HG03469 (cell line): Measurements from ENCODE around the gene DIP2A.
"Not testable (repeated sequence)": the region's sequence is repeated elsewhere in the genome, so short reads cannot be mapped to it uniquely, and the experiment has no call there.

Experiments
- ATAC-seq: cut with Tn5 transposase; IDR thresholded peaks from one replicate; pipeline ENCODE4 v1.9.1; 2021; ENCODE audit warnings: mild to moderate bottlenecking, moderate library complexity, moderate number of reproducible peaks; ENCODE audit not compliant: unreplicated experiment

DIP2A gene

DNA sequence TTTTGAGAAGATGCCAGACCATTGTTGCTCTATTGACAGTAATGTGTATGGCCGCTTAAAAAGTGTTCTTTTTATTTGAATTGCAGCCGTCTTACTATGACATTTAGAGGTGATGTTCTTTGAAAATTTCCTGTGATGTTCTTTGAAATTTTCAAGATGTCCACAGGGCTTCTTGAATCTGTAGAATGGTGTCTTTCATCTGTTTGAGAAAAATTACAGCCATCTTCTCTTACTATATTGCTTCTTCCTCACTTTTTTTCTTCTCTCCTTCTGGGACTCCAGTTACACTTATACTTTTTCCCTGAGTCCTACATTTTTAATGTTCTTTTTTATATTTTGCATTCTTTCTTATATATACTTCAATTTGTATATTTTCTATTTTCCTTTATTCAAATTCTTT is 57.4 kb downstream of the DIP2A start:
- ATAC-seq: no peak

DNA sequence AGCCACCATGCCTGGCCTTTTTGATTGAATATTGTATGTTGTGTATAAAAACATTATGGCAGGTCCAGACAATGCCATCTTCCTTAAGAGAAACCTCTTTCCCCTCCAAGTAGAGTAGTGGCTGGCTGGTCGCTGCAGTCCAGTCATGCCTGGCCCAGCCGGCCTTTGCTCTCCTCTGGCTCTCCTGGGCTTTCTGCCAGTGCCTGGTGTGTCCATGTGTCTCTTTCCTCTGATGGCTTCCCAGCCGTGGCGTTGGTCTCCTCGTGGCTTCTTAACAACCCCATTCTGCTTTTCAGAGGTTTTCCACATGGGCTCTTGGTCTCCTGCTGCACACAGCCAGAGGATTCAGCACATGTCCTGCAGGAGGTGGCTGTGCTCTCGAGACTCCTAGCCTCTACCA is 58.7 kb downstream of the DIP2A start:
- no peak for ATAC-seq

DNA sequence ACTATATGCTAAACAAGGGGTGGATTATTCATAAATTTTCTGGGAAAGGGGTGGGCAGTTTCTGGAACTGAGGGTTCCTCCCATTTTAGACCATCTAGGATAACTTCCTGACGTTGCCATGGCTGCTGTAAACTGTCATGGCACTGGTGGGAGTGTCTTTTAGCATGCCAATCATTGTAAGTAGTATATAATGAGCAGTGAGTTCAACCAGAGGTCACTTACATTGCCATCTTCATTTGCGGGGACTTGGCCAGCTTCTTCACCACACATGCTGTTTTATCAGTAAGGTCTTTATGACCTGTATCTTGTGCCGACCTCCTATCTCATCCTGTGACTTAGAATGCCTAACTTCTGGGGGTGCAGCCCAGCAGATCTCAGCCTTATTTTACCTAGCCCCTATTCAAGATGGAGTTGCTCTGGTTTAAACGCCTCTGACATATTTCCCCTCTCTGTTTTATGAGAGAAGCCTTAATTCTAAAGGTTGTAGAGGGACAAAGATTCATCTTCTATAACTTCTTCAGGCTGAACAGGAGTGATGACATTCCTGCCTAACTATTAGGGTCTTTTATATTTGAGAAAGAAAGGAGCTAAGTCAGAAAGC is 60.4 kb downstream of the DIP2A start:
- no peak for ATAC-seq

GRCh38 chr21:46527393-46527792 is 68.7 kb downstream of the DIP2A start:
- ATAC-seq: not testable (repeated sequence)

- no peak for ATAC-seq
These were observed 69.1 kb downstream of the DIP2A start for GRCh38 chr21:46527801-46528200.

DNA sequence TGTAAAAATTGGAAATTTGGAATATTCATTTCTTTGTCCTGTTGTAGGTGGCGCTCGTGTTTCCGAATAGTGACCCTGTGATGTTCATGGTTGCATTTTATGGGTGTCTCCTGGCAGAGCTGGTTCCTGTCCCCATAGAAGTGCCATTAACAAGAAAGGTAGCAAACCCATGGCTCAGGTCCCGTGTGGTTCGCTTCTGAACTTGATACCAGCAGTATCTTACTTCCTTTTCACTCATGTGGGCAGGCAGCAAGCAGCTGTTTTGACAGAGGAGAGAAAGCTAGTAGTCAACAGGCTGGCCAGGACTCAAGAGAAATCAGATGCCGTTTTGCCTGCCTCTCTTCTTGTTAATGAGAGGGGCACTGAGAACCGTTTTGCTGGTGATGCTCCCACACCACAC is 73.4 kb downstream of the DIP2A start:
- ATAC-seq: no peak

- ATAC-seq: no peak
These were observed 78.3 kb downstream of the DIP2A start for GRCh38 chr21:46537026-46537425.

DNA sequence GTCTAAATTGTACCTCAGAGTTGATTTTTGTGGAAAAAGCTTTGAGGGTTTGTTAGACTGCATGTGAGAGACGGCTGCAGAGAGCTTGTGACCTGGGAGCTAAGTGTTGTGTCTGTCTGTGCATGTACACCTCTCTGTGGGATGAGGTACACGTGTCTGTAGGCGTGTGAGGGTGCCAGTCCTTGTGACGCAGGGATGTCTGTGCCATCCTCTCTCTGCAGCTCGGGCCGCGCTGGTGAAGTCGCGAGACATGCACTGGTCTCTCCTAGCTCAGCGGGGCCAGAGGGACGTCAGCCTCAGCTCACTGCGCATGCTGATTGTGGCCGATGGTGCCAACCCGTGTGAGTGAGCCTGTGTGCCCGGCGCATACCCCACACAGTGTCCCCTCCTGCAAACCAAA is 79.6 kb downstream of the DIP2A start:
- no peak for ATAC-seq

GRCh38 chr21:46538851-46539666 is 80.4 kb downstream of the DIP2A start:
- no peak for ATAC-seq

- no peak for ATAC-seq
These were observed 81.5 kb downstream of the DIP2A start for GRCh38 chr21:46540087-46540710.

DNA sequence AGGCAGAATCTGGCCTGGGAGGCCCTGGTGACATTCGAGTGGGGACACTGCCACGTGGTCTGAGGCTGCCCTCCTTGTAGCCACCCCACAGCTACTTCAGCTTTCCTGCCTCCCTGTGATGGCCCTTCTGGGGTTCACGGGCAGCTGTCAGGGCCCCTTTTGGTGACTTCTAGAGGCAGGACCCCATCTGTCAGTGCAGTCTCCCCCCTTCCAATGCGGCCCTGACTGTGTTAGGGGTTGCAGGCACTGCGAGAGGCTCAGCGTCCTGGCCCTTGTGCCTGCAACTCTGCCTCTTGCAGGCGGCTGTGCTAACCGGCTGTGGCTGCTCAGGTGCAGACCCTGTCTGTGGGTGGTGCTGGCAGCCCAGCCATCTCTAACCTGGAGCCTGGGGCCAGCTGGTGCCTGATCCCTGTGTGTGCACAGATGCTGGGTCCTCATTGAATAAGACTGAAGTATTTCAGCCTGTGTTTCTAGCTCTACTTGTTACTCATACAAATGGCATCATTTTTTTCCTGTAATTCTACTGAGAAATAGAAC is 84.0 kb downstream of the DIP2A start:
- no peak for ATAC-seq

DNA sequence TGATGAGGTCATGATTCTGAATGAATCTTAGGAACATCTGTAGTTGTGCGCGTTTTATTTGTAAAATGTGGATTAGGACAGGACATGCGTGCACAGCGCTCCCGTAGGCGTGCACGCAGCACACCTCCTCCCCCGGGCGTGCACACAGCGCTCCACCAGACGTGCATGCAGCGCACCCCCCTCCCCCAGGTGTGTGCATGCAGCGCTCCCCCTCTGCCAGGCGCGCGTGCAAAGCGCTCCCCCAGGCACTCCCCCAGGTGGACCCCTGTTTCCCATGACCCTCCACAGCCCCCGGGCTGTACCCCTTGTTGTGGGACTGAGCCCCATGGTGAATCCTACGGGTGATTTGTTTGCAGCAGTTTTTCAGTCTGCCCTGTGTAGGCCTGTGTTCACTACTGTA is 84.6 kb downstream of the DIP2A start:
- ATAC-seq: no peak

- ATAC-seq: no peak
These were observed 85.3 kb downstream of the DIP2A start for GRCh38 chr21:46544003-46544402.

- no peak for ATAC-seq
These were observed 86.1 kb downstream of the DIP2A start for GRCh38 chr21:46544824-46545223.

- no peak for ATAC-seq
These were observed 86.7 kb downstream of the DIP2A start for GRCh38 chr21:46545363-46545762.

- ATAC-seq: no peak
These were observed 87.2 kb downstream of the DIP2A start for GRCh38 chr21:46545911-46546310.

DNA sequence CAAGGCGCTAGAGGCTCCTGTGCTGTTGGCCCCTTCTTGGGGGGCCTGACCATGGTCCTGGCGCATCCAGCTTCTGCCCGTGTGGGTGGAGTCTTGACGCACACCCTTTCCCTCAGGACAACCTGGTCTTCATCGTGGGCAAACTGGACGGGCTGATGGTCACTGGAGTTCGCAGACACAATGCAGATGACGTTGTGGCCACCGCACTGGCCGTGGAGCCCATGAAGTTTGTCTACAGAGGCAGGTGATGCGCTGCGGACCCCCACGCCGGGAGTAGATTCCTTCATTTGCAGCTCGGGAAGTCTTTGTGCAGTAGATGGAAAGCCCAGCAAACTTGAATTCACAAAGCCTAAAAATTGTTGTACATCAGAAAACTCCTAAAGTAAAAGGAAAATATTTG is 88.1 kb downstream of the DIP2A start:
- ATAC-seq: no peak

DNA sequence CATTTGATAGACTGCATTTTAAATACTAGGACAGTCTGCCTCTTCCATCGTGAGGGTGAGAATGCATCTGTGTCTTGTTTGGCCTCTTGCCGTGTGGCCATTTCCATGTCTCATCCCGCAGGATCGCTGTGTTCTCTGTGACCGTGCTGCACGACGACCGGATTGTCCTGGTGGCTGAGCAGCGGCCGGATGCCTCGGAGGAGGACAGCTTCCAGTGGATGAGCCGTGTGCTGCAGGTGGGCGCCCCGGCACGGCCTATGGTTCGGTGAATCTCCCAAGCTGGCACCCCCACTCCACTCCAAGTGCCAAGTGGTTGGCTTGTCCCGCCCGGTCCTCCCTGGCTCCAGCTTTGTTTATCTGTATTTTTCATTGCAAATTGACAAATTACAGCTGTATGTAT is 91.0 kb downstream of the DIP2A start:
- no peak for ATAC-seq

DNA sequence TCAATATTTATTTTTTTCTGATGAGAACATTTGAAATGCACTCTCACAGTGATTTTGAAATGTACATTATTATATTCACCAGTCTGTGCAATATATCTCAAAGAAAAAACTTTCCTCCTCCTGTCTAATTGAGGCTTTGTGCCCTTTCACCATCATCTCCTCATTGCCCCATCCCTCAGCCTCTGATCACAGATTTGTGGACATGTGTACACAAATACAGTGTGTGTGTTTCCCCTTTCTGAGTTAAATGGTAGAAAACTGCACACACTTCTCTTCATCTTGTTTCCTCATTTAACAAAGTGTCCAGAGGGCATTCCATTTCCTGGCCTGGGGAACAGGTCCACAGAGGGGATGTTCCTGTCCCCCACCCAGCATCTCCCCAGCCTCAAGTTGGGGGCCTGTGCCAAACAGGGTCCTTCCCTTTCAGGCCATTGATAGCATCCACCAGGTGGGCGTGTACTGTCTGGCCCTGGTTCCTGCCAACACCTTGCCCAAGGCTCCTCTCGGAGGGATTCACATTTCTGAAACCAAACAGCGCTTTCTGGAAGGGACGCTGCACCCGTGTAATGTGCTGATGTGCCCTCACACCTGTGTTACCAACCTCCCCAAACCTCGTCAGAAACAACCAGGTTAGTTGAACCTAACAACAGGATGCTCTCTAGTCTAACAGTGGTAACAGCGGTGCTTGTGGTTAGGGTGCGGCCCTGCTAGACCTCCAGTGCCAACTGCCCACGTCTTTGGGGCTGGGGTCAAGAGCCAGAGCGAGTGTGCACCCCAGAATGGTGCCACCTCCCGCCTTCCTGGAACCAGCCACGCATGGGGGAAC is 91.6 kb downstream of the DIP2A start:
- no peak for ATAC-seq

DNA sequence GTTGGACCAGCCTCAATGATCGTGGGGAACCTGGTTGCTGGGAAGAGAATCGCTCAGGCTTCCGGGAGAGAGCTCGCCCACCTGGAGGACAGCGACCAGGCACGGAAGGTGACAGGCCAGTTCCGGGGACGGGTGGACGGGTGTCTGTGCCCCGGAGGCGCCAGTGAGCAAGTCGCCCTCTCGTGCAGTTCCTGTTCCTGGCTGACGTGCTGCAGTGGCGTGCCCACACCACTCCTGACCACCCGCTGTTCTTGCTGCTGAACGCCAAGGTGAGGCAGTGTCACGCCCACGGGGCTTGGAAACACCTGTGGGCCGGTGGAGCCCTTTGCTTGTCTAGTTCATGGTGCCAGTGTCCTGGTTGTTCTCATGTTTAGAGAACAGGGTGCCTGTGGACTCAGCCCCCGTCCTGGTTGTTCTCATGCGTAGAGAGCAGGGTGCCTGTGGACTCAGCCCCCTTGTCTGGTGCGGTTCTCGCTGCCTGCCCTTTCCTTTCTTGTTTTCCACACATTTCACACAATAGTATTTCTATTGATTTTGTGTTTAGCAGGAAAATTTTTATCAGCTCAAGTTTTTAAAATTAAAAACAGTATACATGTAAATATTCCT is 93.0 kb downstream of the DIP2A start:
- ATAC-seq: no peak

DNA sequence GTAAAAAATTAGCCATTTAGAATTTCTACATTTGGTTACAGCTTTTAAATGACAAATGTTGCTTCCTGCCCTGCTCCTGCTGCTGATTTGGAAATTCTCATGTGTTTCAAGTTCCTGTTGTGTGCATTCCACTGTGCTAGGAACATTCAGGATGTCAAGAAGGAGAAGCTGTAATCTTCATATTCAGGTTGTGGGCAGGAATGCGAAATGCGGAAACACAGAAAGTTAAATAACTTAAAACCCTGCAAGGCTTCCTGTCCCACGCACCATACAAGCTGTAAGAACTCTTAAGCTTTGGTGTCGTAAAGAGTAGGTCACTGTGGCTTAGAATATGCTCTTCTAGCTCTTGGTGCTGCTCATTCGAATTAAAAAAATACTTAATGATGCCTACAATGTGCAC is 93.6 kb downstream of the DIP2A start:
- no peak for ATAC-seq
